ENCODE measurements around the gene MAN2A1.

- TF ChIP-seq CTCF (conservative IDR thresholded peaks at IDR 0.05; ENCODE audit: low read depth in 2 of 2) (no peak), POLR2AphosphoS5 (IDR thresholded peaks at IDR 0.05; ENCODE audit: low read depth) (no peak)
Measured at GRCh38 chr5:109640976-109641375, 48.8 kb upstream of the MAN2A1 start.
